ENCODE data around the gene PTX4. TPM values are rescaled to one million over a fixed set of nuclear protein-coding genes. Genes with fewer than 3 reads are reported as not detected.

Gene PTX4
- total and polyA plus RNA-seq, 9 of the 15 experiments (the other 6 are each of a cell fraction or from before 2014, with no cell fraction given), result 0.11 TPM; not detected in 8

GRCh38 chr16:1444730-1445517, 43.8 kb downstream of the PTX4 start:
- Histone ChIP-seq H3K4me1 (replicated peaks in 1 of 2; ENCODE audit: control insufficient read depth in 2 of 2, insufficient read depth in 2 of 2, low read length in 2 of 2) (peaks cover 0 to 49% of the 10 kb centered on the region in 2 experiments; a peak in 2 of 5 replicates), H3K27me3 (ENCODE audit: control insufficient read depth in 2 of 2, insufficient read depth in 2 of 2, low read length in 2 of 2) (no peaks in the 10 kb centered on the region), H3K36me3 (ENCODE audit: control insufficient read depth, insufficient read depth, low read length) (peaks cover 39% of the 10 kb centered on the region; the same call in 1 of the 3 replicates), H3K79me2 (ENCODE audit: control insufficient read depth, insufficient read depth, low read length) (no peaks in the 10 kb centered on the region), H4K20me1 (replicated peaks; ENCODE audit: control insufficient read depth, insufficient read depth, low read length) (no peaks in the 10 kb centered on the region), H3K4me2 (ENCODE audit: insufficient read depth, low read length) (no peak overlapping the region), H2AFZ (ENCODE audit: low read depth, low read length) (no peak overlapping the region), H3K4me3 (no peak overlapping the region), H3K27ac (ENCODE audit: extremely low read depth, low read depth, low read length) (no peak overlapping the region), H3K9me3 (replicated peaks; ENCODE audit: control insufficient read depth, insufficient read depth, low read depth, low read length) (no peaks in the 10 kb centered on the region), H3K9ac (ENCODE audit: insufficient read depth in 1 of 2, low read depth in 2 of 2, low read length in 2 of 2) (peak overlapping the region in 1 of 2 experiments; percentile 58; a peak in 2 of 4 replicates), H3K9me1 (ENCODE audit: control insufficient read depth, insufficient read depth, low read length) (no peaks in the 10 kb centered on the region)
- ATAC-seq (no peak), FAIRE-seq (no peak), DNase-seq (ENCODE audit: extremely low read depth in 1 of 4, low spot score in 3 of 4) (no peak)
- POLR2A ChIA-PET, result interaction anchor here (0.5 to 2.2 kb wide), 4 partner anchors 12 to 41 kb away, joined by 3 to 9 read pairs (median 6); partner anchors contain the start of gene UQCC4
- intact Hi-C loops (cut with micrococcal nuclease), result no loop called here
- no TSS peak for BruUV-seq (replicated peaks)
- WGBS (ENCODE audit: insufficient coverage, low coverage, missing lambda C conversion rate), result 83% methylated on average over 12 of the region's 48 CpGs
- in situ Hi-C loops (cut with MboI), result no loop called here
- CTCF ChIA-PET (ENCODE audit: low intra/inter-chr PET ratio), result no interaction called here
- TF ChIP-seq MYNN (IDR thresholded peaks at IDR 0.05) (no peak), MYNN (CRISPR knock-in tag; IDR thresholded peaks at IDR 0.05) (no peak), KDM4B (IDR thresholded peaks at IDR 0.05; ENCODE audit: borderline replicate concordance in 2 of 2, low read depth in 1 of 2) (no peak), GTF3C2 (IDR thresholded peaks at IDR 0.05; ENCODE audit: borderline replicate concordance, extremely low read depth, insufficient read length) (no peak), ZNF398 (CRISPR knock-in tag; IDR thresholded peaks at IDR 0.05) (no peak), SIN3A (IDR thresholded peaks at IDR 0.05; ENCODE audit: borderline replicate concordance in 2 of 2, control insufficient read depth in 1 of 2, low read depth in 2 of 2, low read length in 2 of 2) (no peak), GTF2F1 (IDR thresholded peaks at IDR 0.05; ENCODE audit: low read depth, low read length) (no peak), ZNF212 (CRISPR knock-in tag; IDR thresholded peaks at IDR 0.05) (no peak), ZNF764 (CRISPR knock-in tag; IDR thresholded peaks at IDR 0.05; ENCODE audit: low read depth) (no peak), SIX5 (IDR thresholded peaks at IDR 0.05; ENCODE audit: borderline replicate concordance in 1 of 2, insufficient read depth in 1 of 2, low read depth in 1 of 2, low read length in 2 of 2) (no peak), ZNF165 (CRISPR knock-in tag; IDR thresholded peaks at IDR 0.05; ENCODE audit: borderline replicate concordance) (no peak), ZFP1 (CRISPR knock-in tag; IDR thresholded peaks at IDR 0.05) (no peak), USF2 (CRISPR knock-in tag; IDR thresholded peaks at IDR 0.05) (no peak), ZBTB17 (CRISPR knock-in tag; IDR thresholded peaks at IDR 0.05) (no peak)
